Activated T-cell treated with anti-CD3 and anti-CD28 coated beads for 4 hours (primary cell): Measurements from ENCODE around the gene HOXC10.

Experiments used
- DNase-seq: peaks from one replicate; pipeline ENCODE4 v3.0.0-alpha.2; 2020

HOXC10 gene

DNA sequence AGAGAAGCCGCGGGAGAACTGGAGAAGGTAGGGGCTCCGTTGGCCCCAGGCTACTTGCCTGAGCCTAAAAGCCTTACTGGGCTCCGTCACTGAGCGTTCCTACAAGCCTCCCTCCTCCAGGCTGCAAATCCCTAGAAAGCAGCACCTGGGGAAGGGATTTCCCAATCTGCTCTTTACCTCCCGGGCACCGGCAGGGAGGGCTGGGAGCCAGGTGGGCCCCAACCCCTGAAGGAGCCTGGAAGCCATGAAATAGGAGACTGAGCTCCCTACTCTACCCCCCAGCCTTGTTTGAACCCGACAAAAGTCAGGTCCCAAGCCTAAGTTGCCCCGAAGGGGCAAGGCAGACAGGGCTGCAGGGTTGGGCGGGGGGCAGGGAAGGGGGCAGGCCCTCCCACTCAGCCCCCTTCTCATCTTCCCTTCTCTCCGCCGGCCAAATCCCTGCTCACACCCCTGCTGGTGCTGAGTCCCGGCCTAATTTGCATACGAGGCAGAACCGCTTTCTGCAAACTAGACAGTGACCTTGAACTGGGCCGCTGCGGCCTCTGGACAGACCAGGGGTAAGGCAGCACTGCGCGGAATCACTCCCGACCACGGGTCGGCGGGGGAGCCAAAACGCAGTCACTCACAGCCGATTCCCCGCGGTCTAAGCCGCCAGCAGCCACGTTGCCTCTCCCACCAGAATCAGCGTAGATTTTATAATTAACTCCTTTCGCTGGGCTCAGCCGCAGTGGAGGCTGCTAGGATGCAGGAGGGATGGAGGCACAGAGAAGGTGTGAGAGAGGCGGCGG lies 34.0 kb upstream of the HOXC10 start:
- no peak for DNase-seq

GRCh38 chr12:53951577-53952334 lies 33.2 kb upstream of the HOXC10 start:
- DNase-seq, result no peak

DNA sequence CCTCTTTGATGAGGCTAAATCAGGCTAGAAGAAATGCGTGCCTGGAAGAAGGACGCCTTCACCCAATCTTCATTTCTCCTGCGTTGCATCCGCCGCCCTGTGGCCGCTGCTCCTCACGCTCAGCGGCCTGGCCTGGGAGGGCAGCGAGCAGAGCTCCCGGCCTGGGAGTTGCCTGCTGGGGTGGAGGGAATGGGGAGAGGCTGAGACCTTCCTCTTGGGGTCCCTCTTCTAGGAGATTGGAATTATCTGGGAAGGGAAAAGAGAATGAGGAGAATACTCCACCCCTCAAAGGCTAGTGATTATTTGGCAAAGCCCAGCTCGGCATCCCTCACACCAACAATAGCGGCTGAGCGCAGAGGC lies 32.6 kb upstream of the HOXC10 start:
- DNase-seq, result no peak

- no peak for DNase-seq
These were observed 31.8 kb upstream of the HOXC10 start for GRCh38 chr12:53952871-53953734.

DNA sequence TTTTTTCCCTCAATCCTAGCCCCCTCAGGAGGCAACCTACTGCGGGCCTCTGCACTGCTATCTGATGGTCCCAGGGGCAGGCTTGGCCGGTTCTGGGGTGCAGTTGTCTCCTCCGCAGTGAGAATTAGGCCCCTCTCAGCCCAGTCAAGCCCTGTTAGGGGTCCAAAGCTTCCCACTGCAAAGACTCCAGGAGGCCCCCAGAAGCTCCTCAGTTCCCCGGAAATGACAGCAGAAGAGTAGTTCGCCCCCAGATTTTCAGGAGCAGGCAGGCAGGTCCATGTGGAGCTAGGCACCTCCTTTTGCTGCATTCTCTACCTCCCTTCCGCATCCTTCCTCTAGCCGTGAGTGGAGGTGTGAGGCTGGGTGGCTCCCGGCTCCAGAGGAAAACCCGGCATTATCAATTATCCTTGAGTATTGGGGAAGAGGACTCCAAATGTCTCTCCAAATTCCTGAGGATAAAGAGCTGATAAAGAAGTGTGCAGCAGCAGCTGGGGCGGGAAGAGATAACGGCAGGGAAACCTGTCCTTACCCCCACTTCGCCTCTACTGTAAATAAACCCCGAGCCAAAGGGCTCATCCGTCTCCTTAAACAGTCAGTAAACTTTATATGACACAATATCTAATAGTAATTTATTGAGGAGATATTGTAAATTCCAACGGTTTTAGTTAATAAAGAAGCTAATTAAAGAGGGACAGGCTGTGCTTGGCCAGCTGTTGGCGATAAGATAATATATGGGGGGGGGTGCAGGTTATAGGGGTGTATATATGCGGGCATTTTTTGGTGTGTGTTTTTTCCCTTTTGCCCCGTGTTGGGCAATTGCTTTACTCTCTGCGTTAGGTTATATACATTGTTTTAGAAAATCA lies 30.9 kb upstream of the HOXC10 start:
- DNase-seq, result no peak

DNA sequence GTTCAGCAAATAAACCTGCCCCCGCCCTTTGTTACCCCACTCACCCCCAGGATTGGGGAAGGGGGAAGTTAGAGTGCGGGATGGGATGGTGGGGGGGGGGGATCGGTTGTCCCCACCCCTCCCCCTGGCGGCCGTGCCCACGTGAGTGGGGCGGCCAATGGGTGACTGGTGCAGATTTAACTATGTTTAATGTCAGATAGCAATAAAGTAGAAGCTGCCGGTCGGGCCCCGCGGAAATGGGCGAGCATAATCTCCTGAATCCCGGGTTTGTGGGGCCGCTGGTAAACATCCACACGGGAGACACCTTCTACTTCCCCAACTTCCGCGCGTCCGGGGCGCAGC lies 30.3 kb upstream of the HOXC10 start, which contains the start of gene HOXC12:
Gene HOXC12, plus strand, starts transcription at position 210 of the 342 bp plus-strand sequence. Its CDS starts 27 bp downstream, at position 237.
- DNase-seq, result no peak

DNA sequence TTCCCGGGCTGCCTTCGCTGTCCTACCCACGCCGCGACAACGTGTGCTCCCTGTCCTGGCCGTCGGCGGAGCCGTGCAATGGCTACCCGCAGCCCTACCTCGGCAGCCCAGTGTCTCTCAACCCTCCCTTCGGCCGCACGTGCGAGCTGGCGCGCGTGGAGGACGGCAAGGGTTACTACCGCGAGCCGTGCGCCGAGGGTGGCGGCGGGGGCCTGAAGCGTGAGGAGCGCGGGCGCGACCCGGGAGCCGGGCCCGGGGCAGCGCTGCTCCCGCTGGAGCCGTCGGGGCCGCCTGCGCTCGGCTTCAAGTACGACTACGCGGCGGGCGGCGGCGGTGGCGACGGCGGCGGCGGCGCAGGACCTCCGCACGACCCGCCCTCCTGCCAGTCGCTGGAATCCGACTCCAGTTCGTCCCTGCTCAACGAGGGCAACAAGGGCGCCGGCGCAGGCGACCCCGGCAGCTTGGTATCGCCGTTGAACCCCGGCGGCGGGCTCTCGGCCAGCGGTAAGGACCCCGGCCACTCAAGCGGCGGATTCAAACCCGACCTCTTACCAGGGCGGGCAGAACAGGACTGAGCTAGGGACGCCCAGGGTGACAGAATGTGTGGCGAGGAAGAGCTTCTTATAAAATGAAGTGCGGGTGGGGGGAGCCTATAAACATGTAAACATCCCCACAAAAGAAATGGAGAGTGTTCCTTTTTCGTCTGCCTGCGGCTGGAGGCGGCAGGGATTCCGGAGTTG lies 29.7 kb upstream of the HOXC10 start:
- DNase-seq, result no peak

GRCh38 chr12:53955776-53956250 lies 29.1 kb upstream of the HOXC10 start:
- DNase-seq, result no peak

DNA sequence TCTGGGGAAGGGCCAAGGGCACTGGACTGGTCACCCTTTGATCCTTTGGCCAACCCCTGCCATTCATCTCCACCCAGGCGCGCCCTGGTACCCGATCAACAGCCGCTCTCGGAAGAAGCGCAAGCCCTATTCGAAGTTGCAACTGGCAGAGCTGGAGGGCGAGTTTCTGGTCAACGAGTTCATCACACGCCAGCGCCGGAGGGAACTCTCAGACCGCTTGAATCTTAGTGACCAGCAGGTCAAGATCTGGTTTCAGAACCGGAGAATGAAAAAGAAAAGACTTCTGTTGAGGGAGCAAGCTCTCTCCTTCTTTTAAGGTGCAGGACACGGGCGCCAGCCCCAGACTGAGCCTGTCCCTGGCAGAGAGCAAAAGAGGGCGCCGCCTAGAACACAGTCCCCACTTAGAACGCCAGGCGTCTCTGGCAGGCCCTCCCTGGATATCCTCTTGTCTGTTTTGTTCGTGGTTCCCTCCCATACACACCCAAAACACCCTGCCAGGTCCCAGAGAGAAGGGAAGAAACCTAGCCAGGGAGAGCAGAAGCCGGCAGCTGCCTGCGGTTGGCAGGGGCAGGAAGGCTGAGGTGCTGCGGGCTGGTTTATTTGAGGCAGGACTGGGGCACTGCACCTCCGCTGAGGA lies 28.6 kb upstream of the HOXC10 start:
- no peak for DNase-seq

DNA sequence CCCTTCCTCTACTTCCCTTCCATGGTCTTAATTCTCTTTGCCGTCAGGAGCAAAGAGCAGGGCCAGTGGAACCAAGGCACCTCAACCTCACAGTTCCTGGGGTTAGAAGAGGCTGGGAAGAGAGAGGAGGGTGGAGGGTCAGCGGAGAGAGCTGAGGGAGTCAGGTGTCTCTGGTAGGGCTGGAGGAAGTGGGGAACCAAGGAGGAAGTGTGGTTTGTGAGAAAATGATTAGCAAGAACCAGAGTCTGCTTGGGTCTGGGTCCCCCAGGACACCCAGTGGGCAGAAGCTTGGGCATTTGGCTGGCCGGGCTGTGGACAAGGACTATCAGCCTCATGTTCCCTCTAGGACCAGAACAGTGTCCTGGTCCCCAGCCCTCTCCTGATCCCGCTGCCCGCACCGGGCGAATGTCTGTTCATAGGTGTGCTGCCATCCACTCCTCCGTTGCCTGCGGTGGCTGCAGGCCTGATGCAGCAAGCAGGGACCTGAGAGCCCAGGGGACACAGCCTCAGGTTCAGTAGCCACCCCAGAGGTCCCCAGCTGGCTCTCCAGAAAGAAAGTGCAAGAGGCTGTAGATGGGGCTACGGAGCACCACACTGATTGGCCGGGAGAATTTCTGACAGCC lies 27.9 kb upstream of the HOXC10 start:
- DNase-seq, result no peak

DNA sequence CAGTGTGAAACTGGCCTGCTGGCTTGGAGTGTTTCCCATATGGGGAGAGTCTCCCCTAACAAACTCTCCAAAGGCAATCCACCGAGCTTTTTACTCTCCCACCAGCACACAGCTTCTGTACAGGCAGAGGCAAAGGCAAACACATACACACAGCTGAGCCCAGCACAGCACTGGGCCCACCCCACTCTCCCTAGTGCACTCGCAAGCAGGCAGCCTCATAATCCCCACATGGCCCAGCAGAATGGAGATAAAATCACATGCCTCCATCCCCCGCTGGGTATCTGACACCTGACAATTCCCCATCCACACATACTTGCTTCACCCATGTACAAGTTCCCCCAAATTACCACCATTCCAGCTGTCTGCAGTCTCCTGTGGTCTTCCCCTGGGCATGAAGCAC lies 26.8 kb upstream of the HOXC10 start:
- DNase-seq, result no peak

DNA sequence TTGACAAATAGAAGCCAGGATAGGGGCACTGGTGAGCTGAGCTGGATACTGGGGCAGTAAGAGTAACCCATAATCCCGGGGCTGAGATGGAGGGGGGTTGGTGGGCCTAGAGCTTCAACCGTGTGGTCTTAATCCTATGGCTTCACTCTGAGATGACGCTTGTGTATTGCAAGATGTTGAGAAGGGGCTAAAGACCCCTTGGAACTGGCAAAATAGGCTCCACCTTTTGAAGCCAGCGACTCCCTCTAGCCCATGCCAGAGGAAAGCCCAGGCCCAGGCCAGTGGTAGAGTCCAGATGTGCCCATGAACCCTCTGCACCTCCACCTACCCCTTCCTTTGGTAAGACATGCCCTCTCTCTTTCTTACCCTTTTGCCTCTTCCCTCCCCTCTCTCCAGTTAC lies 25.6 kb upstream of the HOXC10 start:
- DNase-seq, result no peak

- DNase-seq, result no peak
These were observed 24.5 kb upstream of the HOXC10 start for GRCh38 chr12:53960187-53961024.

- no peak for DNase-seq
These were observed 23.8 kb upstream of the HOXC10 start for GRCh38 chr12:53961025-53961761.

DNA sequence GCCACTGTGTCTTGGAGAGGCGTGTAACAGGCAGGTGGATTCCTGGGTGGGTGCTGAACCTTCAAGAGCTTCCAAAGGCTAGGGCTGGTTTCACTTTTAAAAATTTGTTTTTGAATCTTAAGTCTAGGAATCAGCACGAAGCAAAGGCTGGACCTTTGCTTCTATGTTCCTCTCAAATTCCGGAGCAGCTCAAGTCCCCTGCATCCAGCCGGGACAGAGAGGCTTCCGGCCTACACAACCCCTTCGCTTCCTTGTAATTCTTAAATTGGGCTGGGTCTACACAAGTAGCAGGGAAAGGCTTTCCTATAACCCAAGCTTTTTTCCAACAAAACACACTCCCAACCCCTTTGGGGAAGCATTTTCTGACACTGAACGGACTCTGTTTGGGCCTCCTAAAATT lies 21.9 kb upstream of the HOXC10 start:
- no peak for DNase-seq

DNA sequence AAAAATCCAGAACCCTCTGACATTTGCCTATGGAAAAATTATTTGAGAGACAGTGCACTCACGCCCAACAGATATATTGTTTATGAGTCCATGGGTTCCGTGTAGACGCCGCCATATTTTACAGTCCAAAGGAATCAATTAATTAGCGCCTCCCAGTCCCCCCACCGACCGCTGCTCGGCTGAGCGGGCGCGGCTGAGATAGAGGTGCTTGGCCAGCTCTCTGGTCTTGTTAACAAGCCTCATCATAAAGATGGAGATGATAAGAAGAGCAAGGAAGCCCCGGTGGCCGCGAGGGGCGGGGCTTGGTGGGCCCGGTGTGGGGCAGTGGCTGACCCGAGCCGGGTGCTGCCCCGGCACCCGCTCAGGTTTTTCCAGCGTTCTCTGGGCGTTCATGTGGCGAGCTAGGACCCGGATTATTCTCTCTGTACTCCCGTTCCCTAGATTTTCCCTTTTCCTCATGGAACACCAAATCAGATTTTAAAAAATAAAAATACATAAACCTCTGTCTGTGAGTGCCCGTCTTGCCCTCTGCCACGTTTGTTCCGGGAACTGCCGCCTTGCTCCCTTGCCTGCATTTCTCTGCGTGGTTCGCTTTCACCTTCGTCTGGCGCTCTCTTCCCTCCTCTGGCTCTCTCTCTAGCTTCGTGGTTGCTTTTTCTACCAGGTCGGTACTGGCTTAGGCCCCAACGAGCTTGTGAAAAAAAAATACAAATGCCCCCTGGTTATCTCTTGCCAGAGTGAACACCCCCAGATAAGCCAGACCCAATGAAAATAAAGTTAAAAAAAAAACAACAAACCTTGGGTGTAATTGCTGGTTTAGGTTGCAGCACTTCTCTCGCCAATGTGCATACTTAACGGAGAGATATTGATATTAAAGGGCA lies 21.3 kb upstream of the HOXC10 start:
- no peak for DNase-seq

DNA sequence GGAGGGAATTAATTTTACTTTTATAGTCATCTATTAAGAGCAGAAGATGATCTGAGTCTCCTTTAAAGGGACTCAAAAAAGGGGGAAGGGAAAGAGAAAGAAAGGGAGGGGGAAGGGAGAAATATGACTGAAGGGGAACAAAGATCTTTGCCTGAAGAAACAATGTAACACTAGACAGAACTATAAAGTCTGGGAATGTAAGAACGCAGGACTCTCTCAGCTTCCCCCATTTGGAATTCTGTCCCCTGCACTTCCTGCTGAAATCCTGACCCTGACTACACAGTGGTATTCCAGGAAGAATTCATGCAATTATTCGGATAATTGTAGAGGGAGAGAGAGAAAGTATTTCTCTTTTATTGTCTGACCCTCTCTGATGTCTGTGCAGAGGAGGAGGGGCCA lies 20.6 kb upstream of the HOXC10 start:
- no peak for DNase-seq
